GM12875 (cell line): ENCODE data around the gene LZTFL1.

ENCODE experiments used
- H3K4me3 ChIP-seq: one replicate; pipeline ENCODE4 v1.5.1; 2011; ENCODE audit warnings: low read depth, low read length, control low read depth
- CTCF ChIP-seq: IDR thresholded peaks from 2 replicates; pipeline ENCODE4 v1.5.1; 2011; ENCODE audit warnings: low read depth, mild to moderate bottlenecking, control low read depth, inconsistent platforms, low read length, moderate library complexity, borderline replicate concordance; ENCODE audit not compliant: insufficient read depth

Gene LZTFL1

GRCh38 chr3:45884368-45885201 is 42.7 kb upstream of the LZTFL1 start:
- no peak overlapping the region for H3K4me3 ChIP-seq
- no peak for TF ChIP-seq CTCF

- no peak overlapping the region for H3K4me3 ChIP-seq
- no peak for TF ChIP-seq CTCF
Measured at GRCh38 chr3:45881078-45882022, 39.4 kb upstream of the LZTFL1 start.

- no peak for TF ChIP-seq CTCF
- H3K4me3 ChIP-seq: no peak overlapping the region
Measured at GRCh38 chr3:45880725-45881077, 38.8 kb upstream of the LZTFL1 start.

GRCh38 chr3:45878124-45878523 is 36.2 kb upstream of the LZTFL1 start:
- no peak overlapping the region for H3K4me3 ChIP-seq
- TF ChIP-seq CTCF: no peak

GRCh38 chr3:45874677-45875346 is 32.9 kb upstream of the LZTFL1 start:
- H3K4me3 ChIP-seq: no peak overlapping the region
- no peak for TF ChIP-seq CTCF

GRCh38 chr3:45873638-45874037 is 31.7 kb upstream of the LZTFL1 start:
- H3K4me3 ChIP-seq: no peak overlapping the region
- TF ChIP-seq CTCF: no peak

GRCh38 chr3:45873036-45873435 is 31.1 kb upstream of the LZTFL1 start:
- TF ChIP-seq CTCF: no peak
- no peak overlapping the region for H3K4me3 ChIP-seq
